Measurements from ENCODE around the gene SLC25A31. TPM values are rescaled to one million over a fixed set of nuclear protein-coding genes. Genes with fewer than 3 reads are reported as not detected.

SLC25A31 gene
- total and polyA plus RNA-seq, 2 experiments from 2014 or later = not detected

- TF ChIP-seq ZNF114 (CRISPR knock-in tag; IDR thresholded peaks at IDR 0.05) = no peak
- TF ChIP-seq ZNF462 (CRISPR knock-in tag; IDR thresholded peaks at IDR 0.05) = no peak
Measured at GRCh38 chr4:127734976-127735375, 4.8 kb downstream of the SLC25A31 start (continued).

DNA sequence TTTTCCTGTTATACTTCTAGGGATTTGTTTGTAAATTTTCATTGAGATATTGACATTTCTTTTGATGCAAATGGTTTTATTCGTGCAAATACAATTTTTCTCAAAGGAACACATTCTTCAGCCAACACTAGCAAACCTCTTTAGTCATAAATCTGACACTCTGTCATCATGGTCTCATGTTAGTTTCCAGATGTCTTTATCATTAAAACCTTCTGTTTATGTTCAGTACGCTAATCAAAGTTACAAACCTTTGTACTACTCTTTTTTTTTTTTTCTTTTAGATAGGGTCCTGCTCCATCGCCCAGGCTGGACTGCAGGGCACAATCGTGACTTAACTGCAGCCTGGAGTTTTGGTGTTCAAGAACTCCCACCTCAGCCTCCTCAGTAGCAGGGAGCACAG lies 7.1 kb downstream of the SLC25A31 start:
- Histone ChIP-seq H3K4me1 (ENCODE audit: insufficient read depth) (no peaks in the 10 kb centered on the region), H4K20me1 (replicated peaks; ENCODE audit: insufficient read depth) (no peaks in the 10 kb centered on the region), H3K9me2 (ENCODE audit: insufficient read depth) (no peaks in the 10 kb centered on the region), H3F3A (replicated peaks; ENCODE audit: low read depth) (no peaks in the 10 kb centered on the region), H3K4me2 (no peak overlapping the region), H3K27ac (ENCODE audit: low read depth) (no peak overlapping the region), H3K36me3 (ENCODE audit: insufficient read depth) (no peaks in the 10 kb centered on the region), H3K27me3 (ENCODE audit: insufficient read depth) (no peaks in the 10 kb centered on the region), H2AFZ (no peak overlapping the region), H3K79me2 (replicated peaks; ENCODE audit: insufficient read depth) (no peaks in the 10 kb centered on the region), H3K4me3 (no peak overlapping the region)
- Mint-ChIP-seq H3K27ac (no peak overlapping the region), H3K9me3 (peaks cover 10% of the 10 kb centered on the region), H3K4me3 (no peak overlapping the region), H3K36me3 (ENCODE audit: low read depth) (no peaks in the 10 kb centered on the region), H3K27me3 (ENCODE audit: insufficient read depth, low read depth, poor library complexity) (no peaks in the 10 kb centered on the region), H3K4me1 (0 out of 3 replicates have a peak, but pooled peaks cover 3% of the 10 kb centered on the region)
- ATAC-seq (no peak), DNase-seq (ENCODE audit: low spot score) (no peak)
- TF ChIP-seq ZNF462 (CRISPR knock-in tag; IDR thresholded peaks at IDR 0.05) (no peak), EZH2phosphoT487 (IDR thresholded peaks at IDR 0.05; ENCODE audit: unreplicated experiment) (no peak), ETS1 (IDR thresholded peaks at IDR 0.05) (no peak)
